ENCODE results near the gene MRM1.

DNA sequence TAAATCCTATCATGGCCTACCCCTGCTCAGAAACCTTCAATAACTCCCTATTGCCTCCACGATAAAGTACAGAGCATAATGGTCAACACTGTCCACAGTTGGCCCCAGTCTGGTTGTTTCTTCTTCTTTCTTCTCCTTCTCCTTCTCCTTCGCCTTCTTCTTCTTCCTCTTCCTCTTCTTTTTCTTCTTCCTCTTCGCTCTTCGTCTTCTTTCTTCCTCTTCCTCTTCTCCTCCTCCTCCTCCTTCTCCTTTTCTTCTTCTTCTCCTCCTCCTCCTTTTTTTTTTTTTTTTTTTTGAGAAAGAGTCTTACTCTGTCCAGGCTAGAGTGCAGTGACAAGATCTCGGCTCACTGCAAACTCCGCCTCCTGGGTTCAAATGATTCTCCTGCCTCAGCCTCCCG lies 23.8 kb downstream of the MRM1 start:
- TF ChIP-seq POLR2AphosphoS5 (IDR thresholded peaks at IDR 0.05; ENCODE audit: low read depth, low read length) (no peak), TAF1 (IDR thresholded peaks at IDR 0.05; ENCODE audit: low read depth, low read length) (no peak), POLR2A (IDR thresholded peaks at IDR 0.05; ENCODE audit: low read depth, low read length) (no peak)

All from GM12891 (cell line).